HL-60 (cell line): ENCODE measurements around the gene EPYC.

Experiments
- DNase-seq, 2 experiments: peaks; one replicate each; pipeline ENCODE4 v3.0.0-alpha.2; 2010 to 2020; ENCODE audit warnings: low read depth in 1 of 2, low spot score in 1 of 2
- H3K27ac ChIP-seq: fragments of 250-450 bp; sonication (Bioruptor Pico); replicated peaks from 2 replicates; pipeline ENCODE4 v1.5.1; 2020; ENCODE audit warnings: mild to moderate bottlenecking, moderate library complexity
- H3K27me3 ChIP-seq: fragments of 250-450 bp; sonication (Bioruptor Pico); 2 replicates; pipeline ENCODE4 v1.5.1; 2021; ENCODE audit warnings: mild to moderate bottlenecking, moderate library complexity; ENCODE audit not compliant: insufficient read depth, poor library complexity, severe bottlenecking
- H3K4me3 ChIP-seq: replicated peaks from 2 replicates; pipeline ENCODE4 v1.5.1; 2011; ENCODE audit warnings: mild to moderate bottlenecking, control low read depth, low read length; ENCODE audit not compliant: insufficient read depth
- GABPA ChIP-seq: IDR thresholded peaks from 2 replicates; pipeline ENCODE4 v1.6.1; 2012; ENCODE audit warnings: low read depth
- POLR2AphosphoS5 ChIP-seq: IDR thresholded peaks from 2 replicates; pipeline ENCODE4 v1.6.1; 2012; ENCODE audit warnings: low read depth
- SPI1 ChIP-seq: IDR thresholded peaks from 2 replicates; pipeline ENCODE4 v1.6.1; 2012; ENCODE audit warnings: low read depth, mild to moderate bottlenecking, borderline replicate concordance
- TF ChIP-seq, protein P1 (sequence below): IDR thresholded peaks from 2 replicates; pipeline ENCODE4 v1.6.1; 2012; ENCODE audit warnings: low read depth; ENCODE audit not compliant: insufficient replicate concordance
- TF ChIP-seq, protein P2 (sequence below): IDR thresholded peaks from one replicate; pipeline ENCODE4 v1.5.1; 2011; ENCODE audit warnings: low read length, control low read depth, inconsistent platforms; ENCODE audit not compliant: insufficient read depth

Gene EPYC

GRCh38 chr12:90969851-90970250, 34.9 kb downstream of the EPYC start:
- no peak for DNase-seq
- TF ChIP-seq, protein P1, sequence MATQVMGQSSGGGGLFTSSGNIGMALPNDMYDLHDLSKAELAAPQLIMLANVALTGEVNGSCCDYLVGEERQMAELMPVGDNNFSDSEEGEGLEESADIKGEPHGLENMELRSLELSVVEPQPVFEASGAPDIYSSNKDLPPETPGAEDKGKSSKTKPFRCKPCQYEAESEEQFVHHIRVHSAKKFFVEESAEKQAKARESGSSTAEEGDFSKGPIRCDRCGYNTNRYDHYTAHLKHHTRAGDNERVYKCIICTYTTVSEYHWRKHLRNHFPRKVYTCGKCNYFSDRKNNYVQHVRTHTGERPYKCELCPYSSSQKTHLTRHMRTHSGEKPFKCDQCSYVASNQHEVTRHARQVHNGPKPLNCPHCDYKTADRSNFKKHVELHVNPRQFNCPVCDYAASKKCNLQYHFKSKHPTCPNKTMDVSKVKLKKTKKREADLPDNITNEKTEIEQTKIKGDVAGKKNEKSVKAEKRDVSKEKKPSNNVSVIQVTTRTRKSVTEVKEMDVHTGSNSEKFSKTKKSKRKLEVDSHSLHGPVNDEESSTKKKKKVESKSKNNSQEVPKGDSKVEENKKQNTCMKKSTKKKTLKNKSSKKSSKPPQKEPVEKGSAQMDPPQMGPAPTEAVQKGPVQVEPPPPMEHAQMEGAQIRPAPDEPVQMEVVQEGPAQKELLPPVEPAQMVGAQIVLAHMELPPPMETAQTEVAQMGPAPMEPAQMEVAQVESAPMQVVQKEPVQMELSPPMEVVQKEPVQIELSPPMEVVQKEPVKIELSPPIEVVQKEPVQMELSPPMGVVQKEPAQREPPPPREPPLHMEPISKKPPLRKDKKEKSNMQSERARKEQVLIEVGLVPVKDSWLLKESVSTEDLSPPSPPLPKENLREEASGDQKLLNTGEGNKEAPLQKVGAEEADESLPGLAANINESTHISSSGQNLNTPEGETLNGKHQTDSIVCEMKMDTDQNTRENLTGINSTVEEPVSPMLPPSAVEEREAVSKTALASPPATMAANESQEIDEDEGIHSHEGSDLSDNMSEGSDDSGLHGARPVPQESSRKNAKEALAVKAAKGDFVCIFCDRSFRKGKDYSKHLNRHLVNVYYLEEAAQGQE = no peak
- TF ChIP-seq, protein P2, sequence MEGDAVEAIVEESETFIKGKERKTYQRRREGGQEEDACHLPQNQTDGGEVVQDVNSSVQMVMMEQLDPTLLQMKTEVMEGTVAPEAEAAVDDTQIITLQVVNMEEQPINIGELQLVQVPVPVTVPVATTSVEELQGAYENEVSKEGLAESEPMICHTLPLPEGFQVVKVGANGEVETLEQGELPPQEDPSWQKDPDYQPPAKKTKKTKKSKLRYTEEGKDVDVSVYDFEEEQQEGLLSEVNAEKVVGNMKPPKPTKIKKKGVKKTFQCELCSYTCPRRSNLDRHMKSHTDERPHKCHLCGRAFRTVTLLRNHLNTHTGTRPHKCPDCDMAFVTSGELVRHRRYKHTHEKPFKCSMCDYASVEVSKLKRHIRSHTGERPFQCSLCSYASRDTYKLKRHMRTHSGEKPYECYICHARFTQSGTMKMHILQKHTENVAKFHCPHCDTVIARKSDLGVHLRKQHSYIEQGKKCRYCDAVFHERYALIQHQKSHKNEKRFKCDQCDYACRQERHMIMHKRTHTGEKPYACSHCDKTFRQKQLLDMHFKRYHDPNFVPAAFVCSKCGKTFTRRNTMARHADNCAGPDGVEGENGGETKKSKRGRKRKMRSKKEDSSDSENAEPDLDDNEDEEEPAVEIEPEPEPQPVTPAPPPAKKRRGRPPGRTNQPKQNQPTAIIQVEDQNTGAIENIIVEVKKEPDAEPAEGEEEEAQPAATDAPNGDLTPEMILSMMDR = no peak
- no peak for TF ChIP-seq GABPA
- Histone ChIP-seq H3K4me3 (no peak overlapping the region), H3K27me3 (no peaks in the 10 kb centered on the region), H3K27ac (no peak overlapping the region)

DNA sequence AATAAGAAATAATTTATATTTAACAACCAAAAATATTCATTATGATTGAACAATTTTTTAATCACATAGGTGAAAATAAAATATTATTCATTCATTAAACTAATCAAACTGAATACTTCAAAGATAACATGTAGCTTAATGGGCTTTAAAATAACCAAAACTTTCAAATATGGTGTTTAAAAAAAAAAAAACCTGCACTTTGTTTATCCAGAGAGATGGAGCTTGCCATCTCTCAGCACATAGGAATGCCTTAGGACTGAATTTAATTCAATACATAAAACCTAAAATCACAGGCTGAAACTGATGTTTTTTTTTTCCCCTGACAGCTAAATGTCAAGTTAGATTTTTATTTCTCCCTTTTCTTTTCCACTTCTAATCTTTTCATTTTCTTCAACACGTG, 35.4 kb downstream of the EPYC start:
- no peak for DNase-seq
- no peaks in the 10 kb centered on the region for H3K27me3 ChIP-seq
- H3K27ac ChIP-seq = no peak overlapping the region
- TF ChIP-seq SPI1 (no peak), POLR2AphosphoS5 (no peak), GABPA (no peak)
- TF ChIP-seq, protein P2 = no peak
- TF ChIP-seq, protein P1 = no peak
- H3K4me3 ChIP-seq = no peak overlapping the region

GRCh38 chr12:90965204-90965603, 39.6 kb downstream of the EPYC start:
- TF ChIP-seq, protein P2 = no peak
- peak; percentile 71; the same call in 1 of the 2 replicates for TF ChIP-seq SPI1
- TF ChIP-seq, protein P1 = no peak
- TF ChIP-seq POLR2AphosphoS5 = no peak
- TF ChIP-seq GABPA = no peak
- H3K27ac ChIP-seq = no peak overlapping the region
- no peak overlapping the region for H3K4me3 ChIP-seq
- H3K27me3 ChIP-seq = no peaks in the 10 kb centered on the region
- no peak for DNase-seq
